NCI-H82 treated with DMSO at 0.1 percent for 48 hours (cell line): ENCODE results near the gene CFAP97D1.
"Not testable (repeated sequence)": the region's sequence is repeated elsewhere in the genome, so short reads cannot be mapped to it uniquely, and the experiment has no call there.

Source experiments
- DNase-seq: peaks from one replicate; lab custom pipeline; 2025; ENCODE audit not compliant: unreplicated experiment; lab: John Stamatoyannopoulos, UW

Gene CFAP97D1

DNA sequence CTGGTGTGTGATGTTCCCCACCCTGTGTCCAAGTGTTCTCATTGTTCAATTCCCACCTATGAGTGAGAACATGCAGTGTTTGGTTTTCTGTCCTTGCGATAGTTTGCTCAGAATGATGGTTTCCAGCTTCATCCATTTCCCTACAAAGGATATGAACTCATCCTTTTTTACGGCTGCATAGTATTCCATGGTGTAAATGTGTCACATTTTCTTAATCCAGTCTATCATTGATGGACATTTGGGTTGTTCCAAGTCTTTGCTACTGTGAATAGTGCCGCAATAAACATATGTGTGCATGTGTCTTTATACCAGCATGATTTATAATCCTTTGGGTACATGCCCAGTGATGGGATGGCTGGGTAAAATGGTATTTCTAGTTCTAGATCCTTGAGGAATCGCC lies 12.4 kb downstream of the CFAP97D1 start:
- DNase-seq, result not testable (repeated sequence)

DNA sequence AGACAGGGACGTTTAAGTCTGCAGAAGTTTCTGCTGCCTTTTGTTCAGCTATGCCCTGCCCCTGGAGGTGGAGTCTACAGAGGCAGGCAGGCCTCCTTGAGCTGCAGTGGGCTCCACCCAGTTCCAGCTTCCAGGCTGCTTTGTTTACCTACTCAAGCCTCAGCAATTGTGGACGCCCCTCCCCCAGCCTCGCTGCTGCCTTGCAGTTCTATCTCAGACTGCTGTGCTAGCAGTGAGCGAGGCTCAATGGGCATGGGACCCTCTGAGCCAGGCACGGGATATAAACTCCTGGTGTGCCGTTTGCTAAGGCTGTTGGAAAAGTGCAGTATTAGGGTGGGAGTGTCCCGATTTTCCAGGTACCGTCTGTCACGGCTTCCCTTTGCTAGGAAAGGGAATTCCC lies 17.8 kb downstream of the CFAP97D1 start:
- DNase-seq, result not testable (repeated sequence)

DNA sequence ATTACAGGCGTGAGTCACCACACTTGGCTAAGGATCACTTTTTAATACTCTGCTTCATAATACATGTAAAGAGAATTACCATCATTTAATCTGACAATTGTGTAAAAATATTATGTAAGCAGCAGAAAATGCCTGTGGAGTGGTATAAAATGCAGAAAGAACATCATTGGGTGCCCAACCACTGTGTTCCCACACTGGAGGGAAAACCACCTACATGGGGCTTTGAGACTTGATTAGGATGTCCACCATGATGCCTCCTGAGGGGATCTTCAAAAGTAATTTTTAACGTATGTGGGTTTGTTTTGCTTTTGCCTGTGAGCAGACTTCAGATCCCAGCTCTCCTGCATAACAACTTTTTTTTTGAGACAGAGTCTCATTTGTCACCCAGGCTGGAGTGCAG lies 18.8 kb downstream of the CFAP97D1 start:
- DNase-seq, result no peak

DNA sequence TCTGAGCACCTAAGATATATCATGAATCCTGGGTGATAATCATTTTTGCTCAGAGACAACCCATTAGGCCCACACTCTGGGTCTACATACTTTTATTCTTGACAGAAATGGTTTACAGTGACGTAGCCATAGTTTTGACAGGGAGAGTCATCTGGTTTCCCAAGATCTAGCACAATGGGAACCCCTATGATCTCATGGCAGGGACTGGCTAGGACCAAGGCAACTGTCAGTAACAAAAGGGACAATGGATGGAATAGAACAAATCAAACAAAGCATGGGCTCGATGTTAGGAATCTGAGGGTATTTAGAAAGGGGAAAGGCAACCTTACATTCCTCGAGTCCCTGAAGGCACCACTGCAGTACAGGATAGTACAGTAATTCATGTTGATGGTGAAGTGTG lies 20.5 kb downstream of the CFAP97D1 start:
- no peak for DNase-seq

DNA sequence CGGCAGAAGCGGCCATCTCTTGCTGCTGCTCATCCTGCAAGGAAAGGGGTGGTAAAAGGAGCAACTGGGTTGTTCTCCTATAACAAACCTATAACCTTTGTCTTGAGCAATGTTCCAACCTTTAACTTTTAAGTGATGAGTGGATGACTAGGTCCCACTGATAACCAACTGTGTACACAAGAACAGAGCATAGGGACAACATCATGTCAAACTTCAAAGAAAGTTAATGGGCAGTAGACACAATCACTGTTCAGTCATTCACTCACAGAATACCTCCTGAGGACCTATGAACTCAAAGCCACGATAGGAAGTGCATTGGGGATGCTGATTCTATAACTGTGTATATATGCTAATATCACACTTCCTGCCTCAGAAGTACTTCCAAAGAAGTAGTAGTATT lies 21.6 kb downstream of the CFAP97D1 start:
- no peak for DNase-seq

DNA sequence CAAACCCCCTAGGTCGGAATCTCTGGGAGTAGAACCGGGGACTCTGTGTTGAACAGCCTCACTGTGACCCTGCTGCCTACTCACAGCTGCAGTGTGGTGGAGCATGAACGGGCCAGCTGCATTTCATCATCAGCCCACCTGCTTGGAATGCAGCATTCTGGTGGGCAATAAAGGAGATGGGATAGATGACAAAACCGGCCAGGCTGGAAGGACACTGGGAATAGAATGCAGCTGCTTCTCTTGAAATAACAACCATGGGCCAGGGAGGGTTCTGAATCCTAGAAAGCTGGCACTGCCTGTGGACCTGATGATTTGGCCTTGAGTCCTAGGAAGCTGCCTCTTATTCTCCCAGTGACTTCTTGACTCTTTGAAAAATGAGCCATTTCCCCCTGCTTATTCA lies 23.5 kb downstream of the CFAP97D1 start:
- DNase-seq, result no peak

DNA sequence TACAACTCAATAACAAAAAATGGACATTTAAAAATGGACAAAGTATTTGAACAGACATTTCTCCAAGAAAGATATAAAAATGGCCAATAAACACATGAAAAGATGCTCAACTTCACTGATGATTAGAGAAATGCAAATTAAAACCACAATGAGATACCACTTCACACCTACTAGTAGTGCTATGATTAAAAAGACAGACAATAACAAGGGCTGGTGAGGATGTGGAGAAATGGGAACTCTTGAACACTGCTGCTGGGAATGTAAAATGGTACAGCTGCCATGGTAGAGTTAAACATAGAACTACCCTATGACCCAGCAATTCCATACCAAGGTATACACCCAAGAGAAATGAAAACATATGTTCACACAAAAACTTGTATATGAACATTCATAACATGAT lies 24.9 kb downstream of the CFAP97D1 start:
- no peak for DNase-seq

DNA sequence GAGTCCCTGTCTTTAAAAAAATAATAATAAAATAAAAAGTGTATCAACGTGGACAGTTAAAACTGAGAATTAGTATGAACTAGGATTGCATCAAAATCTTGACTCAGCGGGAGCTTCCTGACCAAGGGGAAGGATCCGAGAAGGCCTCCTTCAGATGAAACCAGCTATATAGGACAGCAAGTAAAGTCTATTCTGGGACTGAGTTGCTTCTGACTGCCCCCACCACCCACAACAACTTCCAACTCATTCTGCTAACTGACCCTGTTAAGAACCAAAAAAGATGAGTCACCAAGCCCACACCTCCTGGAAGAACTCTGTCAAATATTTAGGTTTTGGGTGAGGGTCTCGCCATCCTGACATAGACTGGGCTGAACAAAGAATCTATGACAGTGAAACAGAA lies 27.8 kb downstream of the CFAP97D1 start:
- DNase-seq, result no peak

DNA sequence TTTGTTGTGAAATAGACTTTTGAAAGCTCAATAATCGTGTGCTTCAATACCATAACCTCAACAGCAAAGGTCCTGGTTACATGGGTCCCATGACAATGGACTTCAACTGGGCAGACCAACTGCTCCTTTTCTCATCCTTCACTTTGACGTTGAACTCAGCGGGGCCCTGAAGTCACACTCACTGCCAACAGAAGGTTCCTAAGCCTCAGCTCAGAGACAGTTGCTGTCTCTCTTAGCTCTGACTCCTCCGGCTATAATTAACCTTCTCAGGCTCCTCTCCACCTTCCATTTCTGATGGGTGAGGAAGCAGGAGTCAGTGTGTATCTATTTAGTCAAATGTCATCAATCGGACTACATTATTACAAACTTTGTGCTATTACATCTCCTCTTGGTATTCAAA lies 28.9 kb downstream of the CFAP97D1 start:
- DNase-seq, result no peak

DNA sequence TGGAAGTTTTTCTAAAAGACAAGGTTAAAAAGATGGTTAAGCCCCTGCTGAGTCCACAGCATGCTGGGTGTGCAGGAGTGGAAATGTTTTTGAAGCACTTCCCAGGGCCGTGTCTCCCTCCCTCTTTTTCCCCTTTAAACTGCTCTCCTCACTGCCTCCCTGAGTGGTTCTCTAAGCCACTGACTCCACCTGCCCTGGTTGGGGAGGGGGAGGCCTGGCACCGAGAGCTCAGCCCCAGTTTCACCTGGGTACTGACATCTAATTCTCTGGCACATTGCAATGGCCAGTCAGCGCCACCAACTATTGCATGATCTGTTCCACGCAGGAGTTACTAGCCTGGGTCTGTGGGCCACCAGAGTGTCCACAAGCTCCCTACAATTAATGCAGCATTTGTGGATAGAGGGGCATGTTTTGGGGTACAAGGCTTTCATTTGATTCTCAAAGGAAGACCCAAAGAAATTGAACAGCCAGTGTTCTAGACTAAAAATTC lies 30.0 kb downstream of the CFAP97D1 start:
- no peak for DNase-seq

DNA sequence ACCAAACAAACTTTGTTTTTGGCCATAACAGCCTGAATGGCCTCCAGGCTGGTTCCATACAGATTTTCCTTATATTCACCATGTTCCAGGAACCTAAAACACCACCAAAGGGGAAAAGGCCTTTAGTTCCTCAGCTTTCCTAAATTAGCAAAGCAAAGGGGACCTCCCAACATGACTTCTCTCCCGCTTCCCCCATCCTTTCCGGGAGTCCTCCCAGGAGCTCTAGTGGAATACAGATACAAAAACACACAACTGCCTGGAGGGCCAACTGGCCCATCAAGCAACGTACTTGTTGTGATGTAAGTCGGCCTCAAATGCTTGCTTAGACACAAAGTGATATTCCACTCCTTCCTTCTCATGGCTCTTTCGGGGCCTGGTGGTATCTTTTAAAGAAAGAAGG lies 30.6 kb downstream of the CFAP97D1 start:
- DNase-seq, result no peak

DNA sequence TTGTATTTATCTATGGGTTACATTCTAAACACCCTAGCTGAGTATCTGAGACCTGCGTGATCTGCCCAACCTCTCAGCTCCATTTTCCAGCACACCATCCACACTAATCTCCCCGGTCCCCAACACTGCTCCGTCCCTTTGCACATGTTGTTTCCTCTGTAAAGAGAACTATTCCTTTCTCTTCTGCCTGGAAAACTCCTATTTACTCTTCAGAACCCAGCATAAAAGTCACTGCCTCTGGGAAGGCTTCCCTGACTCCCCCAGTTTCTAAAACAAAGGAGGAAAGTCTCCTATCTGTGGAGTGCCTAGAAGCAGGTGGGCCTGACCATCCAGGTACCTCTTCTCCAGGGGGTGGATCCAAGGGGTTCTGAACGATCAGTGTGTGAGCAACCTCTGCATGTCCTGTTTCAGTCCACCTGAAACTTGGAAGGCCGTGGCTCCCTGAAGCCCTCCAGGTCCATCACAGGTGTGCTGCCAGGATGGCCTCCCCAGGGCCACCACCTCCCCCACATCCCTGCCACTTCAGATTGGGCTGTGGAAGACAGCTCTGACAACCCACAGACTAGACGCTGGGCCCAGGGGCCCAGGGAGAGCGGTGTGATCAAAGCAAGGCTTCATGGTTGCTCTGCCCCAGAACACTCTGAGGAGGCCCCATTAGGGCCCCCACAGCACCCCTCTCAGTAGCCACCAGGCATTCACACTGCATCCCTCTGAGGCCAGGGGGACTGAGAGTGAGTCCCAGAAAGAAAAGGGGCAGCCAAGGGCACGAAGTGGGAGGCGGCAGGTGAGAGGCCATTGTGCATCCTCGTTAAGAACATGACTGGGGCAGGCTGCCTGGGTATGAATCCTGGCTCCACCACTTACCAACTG lies 32.4 kb downstream of the CFAP97D1 start:
- DNase-seq, result no peak

DNA sequence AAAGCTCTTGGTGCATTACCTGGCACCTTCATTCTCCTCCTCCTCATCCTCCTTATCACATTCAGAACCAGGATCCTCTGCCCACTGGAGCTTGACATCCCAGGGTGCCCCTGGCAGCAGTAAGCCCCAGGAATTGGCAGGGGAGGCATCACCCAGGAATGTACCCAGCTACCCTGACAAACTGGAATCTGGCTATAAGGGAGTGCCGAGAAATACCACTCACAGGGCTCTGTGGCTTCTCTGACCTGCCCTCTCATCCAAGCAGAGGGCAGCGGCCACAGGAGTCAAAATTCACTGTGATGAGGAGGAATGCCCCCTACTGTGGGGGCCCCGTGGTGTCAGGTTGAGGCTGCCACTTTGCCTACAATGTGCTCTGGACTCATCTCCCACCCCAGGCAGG lies 33.2 kb downstream of the CFAP97D1 start:
- no peak for DNase-seq

DNA sequence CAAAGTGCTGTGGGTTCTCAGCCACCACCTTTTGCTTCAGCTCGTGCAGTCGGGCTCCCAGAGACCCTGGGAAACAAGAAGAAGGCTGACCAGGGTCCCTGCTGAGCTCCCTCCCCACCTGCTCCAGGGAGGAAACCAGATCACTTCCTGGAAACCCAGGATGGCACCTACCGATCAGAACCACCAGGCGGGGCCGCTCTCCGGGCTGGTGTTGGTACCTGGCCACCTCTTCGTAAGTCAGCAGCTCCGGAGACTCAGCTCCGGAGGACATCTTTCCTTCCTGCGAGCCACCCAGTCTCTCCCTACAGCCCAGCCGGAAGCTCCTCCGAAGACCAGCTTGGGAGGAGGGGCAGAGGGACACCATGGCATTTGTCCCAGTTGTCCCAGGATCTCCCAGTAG lies 33.8 kb downstream of the CFAP97D1 start:
- DNase-seq, result no peak

DNA sequence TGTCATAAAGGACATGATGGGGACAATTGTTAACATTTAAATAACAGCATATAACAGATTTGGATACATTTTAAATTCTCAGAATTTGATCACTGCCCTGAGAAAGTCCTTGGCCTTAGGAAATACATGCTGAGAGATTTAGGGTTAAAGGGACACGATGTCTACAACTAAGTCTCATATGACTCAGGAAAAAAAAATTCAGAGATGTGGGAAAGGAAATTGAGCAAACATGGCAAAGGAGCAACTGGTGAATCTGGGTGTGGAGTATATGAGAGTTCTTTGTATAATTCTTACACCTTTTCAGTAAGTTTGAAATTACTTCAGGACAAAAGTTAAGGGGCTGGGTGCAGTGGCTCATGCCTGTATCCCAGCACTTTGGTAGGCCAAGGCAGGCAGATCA lies 34.5 kb downstream of the CFAP97D1 start:
- DNase-seq, result no peak

DNA sequence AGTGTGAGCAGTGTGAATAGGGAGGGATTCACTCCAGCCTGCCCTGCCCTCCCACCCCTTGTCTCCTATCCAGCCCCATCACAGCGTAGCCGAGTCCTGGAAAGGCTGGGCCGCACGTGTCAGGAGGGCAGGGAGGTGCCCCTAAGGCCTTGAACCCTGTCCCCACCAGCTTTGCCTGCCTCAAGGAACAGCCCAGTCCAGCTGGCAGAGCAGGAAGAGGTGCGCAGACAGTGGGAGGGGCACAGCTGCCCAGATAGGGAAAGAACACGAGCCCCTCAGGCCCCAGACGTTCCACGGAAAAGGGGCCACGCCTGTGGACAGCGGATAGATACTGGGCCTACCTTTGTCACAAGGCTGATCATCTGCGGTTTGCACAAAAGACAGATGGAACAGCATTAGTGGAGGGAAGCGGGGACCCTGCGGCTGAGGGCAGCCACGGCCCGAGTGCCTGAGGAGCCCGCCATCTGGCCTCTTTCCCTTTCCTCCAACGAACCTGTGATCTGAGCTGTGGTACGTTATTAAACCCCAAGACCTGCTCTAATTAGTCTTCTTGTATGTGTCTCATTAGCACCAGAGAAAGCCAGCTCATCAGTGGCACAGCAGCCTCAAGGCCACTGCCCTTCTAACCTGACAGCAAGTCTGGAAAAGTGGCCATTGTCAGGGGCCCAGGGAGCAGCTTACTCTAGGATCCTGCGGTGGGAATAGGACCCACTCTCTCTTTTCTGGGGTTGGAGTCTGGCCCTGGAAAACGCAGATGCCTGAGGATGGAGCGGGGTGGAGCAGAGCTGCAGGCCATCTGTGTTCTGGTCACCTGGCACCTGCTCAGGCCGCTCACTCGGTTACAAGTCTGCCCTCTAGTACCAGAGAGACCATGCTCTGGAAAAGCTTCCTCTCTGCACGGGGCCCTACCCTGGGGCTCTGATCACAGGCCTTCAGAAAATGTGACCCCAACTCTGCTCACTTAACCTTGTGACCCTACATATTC lies 36.4 kb downstream of the CFAP97D1 start:
- DNase-seq, result peak; percentile 57

DNA sequence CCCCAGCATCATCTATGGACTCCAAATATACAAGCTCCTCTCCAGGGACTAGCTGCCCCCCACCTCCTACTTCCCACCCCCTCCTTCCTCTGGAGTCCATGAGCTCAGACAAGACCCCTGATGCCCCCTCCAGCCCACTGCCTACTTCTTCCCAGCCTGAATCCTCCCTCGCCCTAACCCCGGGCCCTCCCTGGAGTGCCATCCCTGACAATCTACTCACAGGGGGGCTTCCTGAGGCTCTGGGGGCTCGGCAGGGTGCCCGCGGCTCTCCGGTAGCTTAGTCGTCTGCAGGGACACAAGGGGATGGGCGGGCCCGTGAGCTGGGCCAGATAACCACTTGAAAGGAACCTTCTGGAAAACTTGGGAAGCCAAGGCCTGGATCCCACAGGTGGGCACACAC lies 37.6 kb downstream of the CFAP97D1 start:
- DNase-seq, result no peak

DNA sequence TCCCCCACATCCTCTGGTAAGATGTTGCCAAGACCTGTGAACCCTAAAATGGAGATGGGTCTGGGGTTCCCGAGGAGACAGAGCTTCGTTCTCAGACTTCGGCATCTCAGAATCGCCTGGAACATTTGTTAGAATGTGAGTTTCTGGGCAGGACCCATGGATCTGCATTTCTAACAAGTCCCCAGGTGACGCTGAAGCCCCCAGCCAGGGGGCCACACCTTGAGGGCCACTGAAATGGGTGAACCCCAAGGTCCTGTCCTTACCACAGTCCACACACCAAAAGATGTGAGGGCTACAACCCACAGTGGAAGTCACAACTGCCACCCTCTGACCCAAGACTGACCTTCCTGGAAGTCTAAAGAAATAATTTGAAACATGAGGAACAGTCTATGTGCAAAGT lies 38.7 kb downstream of the CFAP97D1 start:
- no peak for DNase-seq

DNA sequence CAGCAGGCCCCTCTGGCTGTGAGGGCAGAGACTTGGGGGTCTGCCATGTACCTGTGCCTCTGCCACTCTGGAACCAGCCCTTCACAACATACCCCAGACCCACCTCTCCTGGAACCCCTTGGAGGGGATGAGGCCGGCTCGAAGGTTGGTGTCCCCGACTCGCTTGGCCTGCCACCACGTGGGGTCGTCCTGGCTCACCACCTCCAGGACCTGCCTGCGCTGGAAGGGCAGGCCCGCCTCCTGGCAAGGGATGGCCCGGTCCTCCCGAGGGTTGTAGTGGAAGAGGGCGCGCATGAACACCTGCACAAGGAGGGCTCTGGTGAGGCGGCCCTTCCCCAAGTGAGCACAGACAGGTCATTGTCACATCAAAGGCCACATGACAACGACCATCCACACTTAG lies 40.5 kb downstream of the CFAP97D1 start:
- DNase-seq, result no peak

DNA sequence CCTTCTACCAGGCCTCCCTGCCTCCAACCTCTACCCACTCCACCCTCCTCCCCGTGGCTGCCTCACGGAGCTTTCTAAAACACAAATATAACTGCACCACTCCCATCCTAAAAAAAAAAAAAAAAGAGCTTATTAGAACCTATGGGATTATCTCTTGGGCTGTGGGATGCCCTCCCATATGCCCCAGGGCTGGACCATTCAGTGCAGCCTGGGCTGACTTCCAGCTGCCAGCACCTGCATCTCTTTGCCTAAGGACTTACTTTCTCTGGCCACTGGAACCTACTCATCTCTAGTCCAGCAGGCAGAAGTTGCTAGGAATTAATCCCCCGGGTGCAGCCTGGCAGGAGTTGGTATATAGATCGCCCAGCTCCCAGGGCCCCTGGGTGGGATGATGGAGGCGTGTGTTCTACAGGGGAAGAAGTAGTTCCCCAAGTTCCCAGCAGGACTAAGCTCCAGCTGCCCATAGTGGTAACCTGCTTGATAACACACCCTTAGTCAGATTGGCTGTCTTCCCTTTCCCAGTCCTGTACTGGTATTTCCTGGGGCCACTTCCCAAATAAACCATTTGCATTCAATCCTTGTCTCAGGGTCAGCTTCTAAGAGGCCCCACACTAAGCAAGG lies 42.4 kb downstream of the CFAP97D1 start:
- no peak for DNase-seq

DNA sequence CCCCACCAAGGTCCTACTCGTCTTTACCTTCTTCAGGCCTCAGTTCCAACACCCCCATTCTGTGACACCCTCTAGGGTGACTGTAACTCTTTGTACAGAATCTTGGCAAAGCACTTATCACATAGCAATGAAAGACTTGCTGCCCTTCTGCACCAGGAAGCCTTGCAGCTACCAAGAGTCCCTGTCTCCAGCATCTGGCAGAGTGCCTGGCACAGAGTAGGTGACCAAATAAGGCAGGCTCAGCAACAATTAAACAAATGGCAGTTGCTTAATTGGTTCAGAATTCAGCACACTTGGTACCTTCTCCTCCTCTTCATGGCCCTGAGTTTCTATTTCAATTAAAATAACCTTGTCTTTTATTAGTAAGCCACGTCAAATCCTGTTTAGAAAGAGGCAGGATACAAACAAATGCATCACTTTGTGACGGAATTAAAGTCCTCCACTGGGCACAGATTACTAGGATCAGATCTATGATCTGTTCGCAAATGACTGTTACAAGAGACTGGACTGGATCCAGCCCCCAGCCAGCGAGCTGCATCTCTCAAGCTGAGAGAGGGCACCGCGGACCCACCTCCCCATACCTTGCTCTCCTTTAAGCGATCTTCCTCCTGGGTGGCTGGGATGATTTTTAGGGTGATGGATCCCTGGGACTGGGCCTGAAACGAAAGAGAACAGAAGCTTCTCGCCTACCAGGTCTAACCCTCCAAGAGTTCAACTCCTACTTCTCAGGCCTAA lies 43.3 kb downstream of the CFAP97D1 start:
- no peak for DNase-seq
